ENCODE data around the gene MORC2. TPM values are rescaled to one million over a fixed set of nuclear protein-coding genes. Genes with fewer than 3 reads are reported as not detected.

MORC2 gene
- polyA plus RNA-seq, 1 donor (not counting 4 experiments of a cell fraction or from before 2014, with no cell fraction given): 14.1 TPM

- H3K9me3 ChIP-seq (ENCODE audit: control insufficient read depth, low read depth, low read length): no peaks in the 10 kb centered on the region
- H3K4me2 ChIP-seq (ENCODE audit: control insufficient read depth, extremely low read depth, insufficient read depth, low read depth, low read length): peak overlapping the region; percentile 43
- no peaks in the 10 kb centered on the region for H3K9me1 ChIP-seq (ENCODE audit: control insufficient read depth, extremely low read depth, insufficient read depth, low read length)
- H4K20me1 ChIP-seq (ENCODE audit: control insufficient read depth, extremely low read depth, insufficient read depth, low read length): no peaks in the 10 kb centered on the region
- DNase-seq (ENCODE audit: low read depth, low spot score) (no peak), FAIRE-seq (no peak)
- dilution Hi-C loops (cut with MboI; ENCODE audit: extremely low pct_ligation_motif_present, low sequenced_read_pairs): no loop called here
- peak overlapping the region; percentile 7 for H3K9ac ChIP-seq (ENCODE audit: control insufficient read depth, extremely low read depth, insufficient read depth, low read length)
- H3K4me3 ChIP-seq (ENCODE audit: control insufficient read depth in 2 of 3, extremely low read depth in 1 of 3, insufficient read depth in 2 of 3, low read depth in 1 of 3, low read length in 3 of 3): no peak overlapping the region
- no peak overlapping the region for H2AFZ ChIP-seq (ENCODE audit: control insufficient read depth, low read length)
- TF ChIP-seq CTCF (optimal IDR thresholded peaks at IDR 0.05 in 1 of 3, IDR thresholded peaks at IDR 0.05 in 1 of 3, conservative IDR thresholded peaks at IDR 0.05 in 1 of 3; ENCODE audit: extremely low read depth in 1 of 3, insufficient read depth in 2 of 3, low read length in 3 of 3): no peak
- no peak for TF ChIP-seq EZH2 (IDR thresholded peaks at IDR 0.05; ENCODE audit: low read length)
- H3K27me3 ChIP-seq (ENCODE audit: control insufficient read depth, extremely low read depth, insufficient read depth, low read length): no peaks in the 10 kb centered on the region
- peak overlapping the region; percentile 65 for H3K27ac ChIP-seq (ENCODE audit: control insufficient read depth, insufficient read depth, low read length)
- H3K36me3 ChIP-seq (ENCODE audit: control insufficient read depth in 2 of 2, extremely low read depth in 1 of 2, insufficient read depth in 2 of 2, low read length in 2 of 2): peaks cover 18 to 26% of the 10 kb centered on the region in 2 experiments
- no peaks in the 10 kb centered on the region for H3K79me2 ChIP-seq (ENCODE audit: control insufficient read depth, insufficient read depth, low read length)
- peaks cover 38% of the 10 kb centered on the region for H3K4me1 ChIP-seq (ENCODE audit: control insufficient read depth, extremely low read depth, insufficient read depth, low read length)
Measured at GRCh38 chr22:30946354-30946753, 22.2 kb downstream of the MORC2 start.

GRCh38 chr22:30945653-30946052 is 22.9 kb downstream of the MORC2 start:
- H3K9ac ChIP-seq (ENCODE audit: control insufficient read depth, extremely low read depth, insufficient read depth, low read length): peak overlapping the region; percentile 17
- H2AFZ ChIP-seq (ENCODE audit: control insufficient read depth, low read length): no peak overlapping the region
- no peaks in the 10 kb centered on the region for H3K27me3 ChIP-seq (ENCODE audit: control insufficient read depth, extremely low read depth, insufficient read depth, low read length)
- dilution Hi-C loops (cut with MboI; ENCODE audit: extremely low pct_ligation_motif_present, low sequenced_read_pairs): no loop called here
- no peaks in the 10 kb centered on the region for H4K20me1 ChIP-seq (ENCODE audit: control insufficient read depth, extremely low read depth, insufficient read depth, low read length)
- H3K27ac ChIP-seq (ENCODE audit: control insufficient read depth, insufficient read depth, low read length): peak overlapping the region; percentile 65
- peak overlapping the region; percentile 25 for H3K4me2 ChIP-seq (ENCODE audit: control insufficient read depth, extremely low read depth, insufficient read depth, low read depth, low read length)
- H3K4me3 ChIP-seq (ENCODE audit: control insufficient read depth in 2 of 3, extremely low read depth in 1 of 3, insufficient read depth in 2 of 3, low read depth in 1 of 3, low read length in 3 of 3): no peak overlapping the region
- TF ChIP-seq EZH2 (IDR thresholded peaks at IDR 0.05; ENCODE audit: low read length) (no peak), CTCF (optimal IDR thresholded peaks at IDR 0.05 in 1 of 3, IDR thresholded peaks at IDR 0.05 in 1 of 3, conservative IDR thresholded peaks at IDR 0.05 in 1 of 3; ENCODE audit: extremely low read depth in 1 of 3, insufficient read depth in 2 of 3, low read length in 3 of 3) (no peak)
- H3K36me3 ChIP-seq (ENCODE audit: control insufficient read depth in 2 of 2, extremely low read depth in 1 of 2, insufficient read depth in 2 of 2, low read length in 2 of 2): peaks cover 23 to 33% of the 10 kb centered on the region in 2 experiments
- H3K9me1 ChIP-seq (ENCODE audit: control insufficient read depth, extremely low read depth, insufficient read depth, low read length): no peaks in the 10 kb centered on the region
- DNase-seq (ENCODE audit: low read depth, low spot score) (no peak), FAIRE-seq (peak; percentile 96)
- no peaks in the 10 kb centered on the region for H3K9me3 ChIP-seq (ENCODE audit: control insufficient read depth, low read depth, low read length)
- peaks cover 38% of the 10 kb centered on the region for H3K4me1 ChIP-seq (ENCODE audit: control insufficient read depth, extremely low read depth, insufficient read depth, low read length)
- no peaks in the 10 kb centered on the region for H3K79me2 ChIP-seq (ENCODE audit: control insufficient read depth, insufficient read depth, low read length)
